ENCODE measurements around the gene MAL.

The MAL gene

DNA sequence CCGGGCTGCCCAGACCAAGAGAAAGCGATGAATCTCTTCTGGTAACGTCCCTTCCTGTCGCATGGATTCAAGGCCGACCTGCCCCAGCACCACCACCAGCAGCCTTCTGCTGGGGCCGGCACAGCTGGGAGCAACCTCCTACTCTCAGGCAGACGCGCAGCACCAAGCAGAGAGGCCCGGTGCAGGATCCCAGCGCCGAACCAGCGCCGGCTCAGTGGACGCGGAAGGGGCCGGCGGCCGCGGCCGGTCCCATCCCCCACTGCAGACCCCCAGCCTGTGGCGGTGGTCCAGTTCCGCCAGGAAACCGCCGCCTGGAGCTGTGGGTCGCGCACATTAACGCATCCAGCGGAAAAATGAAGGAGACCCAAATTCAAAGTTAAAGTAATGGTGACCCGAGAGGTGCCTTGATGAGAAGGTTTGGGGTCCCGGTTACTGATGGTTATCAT, 525 bp upstream of the MAL start:
- DNase-seq, result no peak
- Mint-ChIP-seq H3K27me3 (peaks cover 50 to 88% of the 10 kb centered on the region in 2 donors), H3K4me1 (ENCODE audit: low read depth in 2 of 2) (peaks cover 5 to 11% of the 10 kb centered on the region in 2 donors), H3K36me3 (ENCODE audit: insufficient read depth) (no peaks in the 10 kb centered on the region), H3K27ac (no peak overlapping the region), H3K4me3 (peak overlapping the region; percentile 38 to 53), H3K9me3 (no peaks in the 10 kb centered on the region)
- no peak for ATAC-seq (replicated peaks)

- Mint-ChIP-seq H3K4me3 (peak overlapping the region; percentile 77 to 78), H3K4me1 (ENCODE audit: low read depth in 2 of 2) (peaks cover 5 to 11% of the 10 kb centered on the region in 2 donors), H3K36me3 (ENCODE audit: insufficient read depth) (no peaks in the 10 kb centered on the region), H3K27ac (no peak overlapping the region), H3K27me3 (peaks cover 41 to 86% of the 10 kb centered on the region in 2 donors), H3K9me3 (no peaks in the 10 kb centered on the region)
- no peak for DNase-seq
- ATAC-seq (replicated peaks), result no peak
Measured at GRCh38 chr2:95026471-95027368, 1.2 kb downstream of the MAL start.

DNA sequence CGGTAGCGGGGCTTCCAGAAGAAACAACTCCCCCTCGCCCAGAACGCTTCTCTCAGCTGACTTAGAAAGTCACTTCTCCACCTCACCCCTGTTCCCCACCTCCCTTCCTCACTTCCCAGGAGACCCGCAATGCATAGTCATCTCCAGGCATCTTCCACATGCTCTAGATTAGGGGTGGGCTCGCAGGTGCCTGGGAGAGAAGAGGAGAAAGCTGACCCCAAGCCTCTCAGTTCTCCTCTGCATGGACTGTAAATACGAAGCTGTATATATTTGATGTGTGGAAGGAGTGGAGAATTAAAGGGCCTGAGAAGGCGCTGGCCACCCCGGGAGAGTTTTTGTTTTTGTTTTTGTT, 1.8 kb downstream of the MAL start:
- Mint-ChIP-seq H3K9me3 (no peaks in the 10 kb centered on the region), H3K27me3 (peaks cover 41 to 84% of the 10 kb centered on the region in 2 donors), H3K27ac (no peak overlapping the region), H3K36me3 (ENCODE audit: insufficient read depth) (no peaks in the 10 kb centered on the region), H3K4me1 (ENCODE audit: low read depth in 2 of 2) (peaks cover 5 to 11% of the 10 kb centered on the region in 2 donors), H3K4me3 (peak overlapping the region in 1 of 2 donors; percentile 42)
- DNase-seq, result no peak
- no peak for ATAC-seq (replicated peaks)

GRCh38 chr2:95029898-95030341, 4.4 kb downstream of the MAL start:
- H3K36me3 Mint-ChIP-seq (ENCODE audit: insufficient read depth), result no peaks in the 10 kb centered on the region
- H3K4me1 Mint-ChIP-seq (ENCODE audit: low read depth in 2 of 2), result peaks cover 5% of the 10 kb centered on the region in 2 donors
- peaks cover 20 to 58% of the 10 kb centered on the region in 2 donors for H3K27me3 Mint-ChIP-seq
- H3K27ac Mint-ChIP-seq, result no peak overlapping the region
- H3K4me3 Mint-ChIP-seq, result no peak overlapping the region
- ATAC-seq (replicated peaks), result no peak
- no peaks in the 10 kb centered on the region for H3K9me3 Mint-ChIP-seq
- no peak for DNase-seq

DNA sequence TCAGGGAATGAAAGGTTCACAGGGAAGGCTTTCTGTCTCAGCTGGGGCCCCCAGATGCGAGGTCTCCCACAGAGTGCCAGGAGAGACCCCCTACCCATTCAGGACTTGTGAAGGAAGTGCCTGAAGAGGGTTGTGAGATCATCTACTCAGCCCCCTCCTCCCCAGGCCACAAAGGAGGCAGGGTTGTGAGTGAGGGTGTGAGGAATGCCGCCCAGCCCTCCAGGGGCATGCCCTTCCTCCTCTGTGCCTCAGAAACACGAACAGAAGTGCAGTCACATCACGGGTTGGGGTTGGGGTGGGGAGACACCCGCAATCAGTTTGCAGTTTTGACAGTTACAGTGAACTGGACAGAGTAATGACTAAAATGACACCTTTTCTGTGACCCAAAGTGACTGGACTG, 5.0 kb downstream of the MAL start:
- H3K36me3 Mint-ChIP-seq (ENCODE audit: insufficient read depth), result no peaks in the 10 kb centered on the region
- ATAC-seq (replicated peaks) (no peak), DNase-seq (no peak)
- peaks cover 5% of the 10 kb centered on the region in 2 donors for H3K4me1 Mint-ChIP-seq (ENCODE audit: low read depth in 2 of 2)
- peaks cover 20 to 57% of the 10 kb centered on the region in 2 donors for H3K27me3 Mint-ChIP-seq
- H3K9me3 Mint-ChIP-seq, result no peaks in the 10 kb centered on the region
- H3K27ac Mint-ChIP-seq, result no peak overlapping the region
- H3K4me3 Mint-ChIP-seq, result no peak overlapping the region

- Mint-ChIP-seq H3K36me3 (ENCODE audit: insufficient read depth) (no peaks in the 10 kb centered on the region), H3K4me1 (ENCODE audit: low read depth in 2 of 2) (no peaks in the 10 kb centered on the region), H3K9me3 (peaks cover 0 to under 1% of the 10 kb centered on the region in 2 donors), H3K27me3 (peaks cover 15 to 49% of the 10 kb centered on the region in 2 donors), H3K4me3 (no peak overlapping the region), H3K27ac (no peak overlapping the region)
- DNase-seq, result no peak
- no peak for ATAC-seq (replicated peaks)
Measured at GRCh38 chr2:95031076-95031725, 5.7 kb downstream of the MAL start.

GRCh38 chr2:95031726-95032116, 6.2 kb downstream of the MAL start:
- no peak overlapping the region for H3K27ac Mint-ChIP-seq
- H3K27me3 Mint-ChIP-seq, result peaks cover 10 to 44% of the 10 kb centered on the region in 2 donors
- no peak for ATAC-seq (replicated peaks)
- H3K4me1 Mint-ChIP-seq (ENCODE audit: low read depth in 2 of 2), result no peaks in the 10 kb centered on the region
- DNase-seq, result no peak
- H3K9me3 Mint-ChIP-seq, result peaks cover 3 to 6% of the 10 kb centered on the region in 2 donors
- no peak overlapping the region for H3K4me3 Mint-ChIP-seq
- H3K36me3 Mint-ChIP-seq (ENCODE audit: insufficient read depth), result no peaks in the 10 kb centered on the region

DNA sequence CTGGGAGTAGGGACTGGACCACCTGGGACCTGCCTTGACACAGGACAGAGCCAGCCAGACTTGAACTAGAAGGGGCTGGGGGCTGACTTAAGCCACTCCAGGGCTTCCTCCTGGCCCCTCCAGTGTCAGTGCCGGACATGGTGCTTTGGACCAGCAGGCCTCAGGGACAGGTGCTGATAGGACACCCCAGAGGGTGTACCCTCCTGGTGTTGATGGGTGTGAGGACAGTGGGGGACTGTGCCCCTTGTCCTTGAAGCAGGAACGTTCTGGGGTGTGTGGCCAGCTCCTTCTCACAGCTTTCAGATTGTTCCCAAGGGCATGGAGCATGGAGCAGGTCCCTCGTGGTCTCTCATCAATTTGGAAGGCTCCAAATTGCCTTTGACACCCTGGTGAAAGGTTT, 6.8 kb downstream of the MAL start:
- Mint-ChIP-seq H3K4me1 (ENCODE audit: low read depth in 2 of 2) (no peaks in the 10 kb centered on the region), H3K9me3 (peaks cover 9 to 12% of the 10 kb centered on the region in 2 donors), H3K4me3 (no peak overlapping the region), H3K27ac (no peak overlapping the region), H3K36me3 (ENCODE audit: insufficient read depth) (no peaks in the 10 kb centered on the region), H3K27me3 (peaks cover 3 to 38% of the 10 kb centered on the region in 2 donors)
- no peak for ATAC-seq (replicated peaks)
- DNase-seq, result no peak

- Mint-ChIP-seq H3K27ac (no peak overlapping the region), H3K4me3 (no peak overlapping the region), H3K4me1 (ENCODE audit: low read depth in 2 of 2) (no peaks in the 10 kb centered on the region), H3K36me3 (ENCODE audit: insufficient read depth) (no peaks in the 10 kb centered on the region), H3K9me3 (peaks cover 15 to 19% of the 10 kb centered on the region in 2 donors), H3K27me3 (peaks cover 0 to 33% of the 10 kb centered on the region in 2 donors)
- ATAC-seq (replicated peaks) (no peak), DNase-seq (no peak)
Measured at GRCh38 chr2:95032868-95033603, 7.5 kb downstream of the MAL start.

- Mint-ChIP-seq H3K4me3 (no peak overlapping the region), H3K4me1 (ENCODE audit: low read depth in 2 of 2) (no peaks in the 10 kb centered on the region), H3K9me3 (peaks cover 26 to 31% of the 10 kb centered on the region in 2 donors), H3K27ac (no peak overlapping the region), H3K36me3 (ENCODE audit: insufficient read depth) (no peaks in the 10 kb centered on the region), H3K27me3 (peaks cover 0 to 27% of the 10 kb centered on the region in 2 donors)
- ATAC-seq (replicated peaks) (no peak), DNase-seq (no peak)
Measured at GRCh38 chr2:95034221-95034620, 8.7 kb downstream of the MAL start.

- Mint-ChIP-seq H3K4me1 (ENCODE audit: low read depth in 2 of 2) (no peaks in the 10 kb centered on the region), H3K9me3 (peaks cover 29 to 35% of the 10 kb centered on the region in 2 donors), H3K27ac (no peak overlapping the region), H3K27me3 (peaks cover 0 to 21% of the 10 kb centered on the region in 2 donors), H3K4me3 (no peak overlapping the region), H3K36me3 (ENCODE audit: insufficient read depth) (no peaks in the 10 kb centered on the region)
- no peak for ATAC-seq (replicated peaks)
- DNase-seq, result no peak
Measured at GRCh38 chr2:95034818-95035217, 9.3 kb downstream of the MAL start.

- Mint-ChIP-seq H3K27me3 (peaks cover 0 to 9% of the 10 kb centered on the region in 2 donors), H3K4me1 (ENCODE audit: low read depth in 2 of 2) (peaks cover 0 to 1% of the 10 kb centered on the region in 2 donors), H3K36me3 (ENCODE audit: insufficient read depth) (no peaks in the 10 kb centered on the region), H3K9me3 (peaks cover 31 to 39% of the 10 kb centered on the region in 2 donors), H3K27ac (no peak overlapping the region), H3K4me3 (no peak overlapping the region)
- no peak for DNase-seq
- ATAC-seq (replicated peaks), result no peak
Measured at GRCh38 chr2:95036596-95037383, 11.3 kb downstream of the MAL start.
